Liver (tissue), 9 donors: Measurements from ENCODE around the gene SKI. TPM values are rescaled to one million over a fixed set of nuclear protein-coding genes. Genes with fewer than 3 reads are reported as not detected.

Experiments used
- DNase-seq: peaks from one replicate; pipeline ENCODE4 v3.0.0-alpha.2; 2017; ENCODE audit warnings: low spot score
- H3K27ac ChIP-seq, 2 donors: one replicate each; pipeline ENCODE4 v1.7.0; 2013; ENCODE audit warnings: inconsistent platforms in 2 of 2, low read length in 2 of 2, control low read depth in 1 of 2, low read depth in 1 of 2, mild to moderate bottlenecking in 1 of 2
- H3K27me3 ChIP-seq, 4 donors: one replicate each; pipeline versions ENCODE4 v1.6.1 to v1.7.0; 2013; ENCODE audit warnings: low read length in 3 of 4, inconsistent platforms in 1 of 4, mild to moderate bottlenecking in 1 of 4, moderate library complexity in 1 of 4; ENCODE audit not compliant: control insufficient read depth in 4 of 4, insufficient read depth in 4 of 4
- H3K36me3 ChIP-seq, 4 donors: one replicate each; pipeline versions ENCODE4 v1.6.1 to v1.7.0; 2013; ENCODE audit warnings: low read length in 3 of 4, mild to moderate bottlenecking in 3 of 4, low read depth in 1 of 4, moderate library complexity in 1 of 4; ENCODE audit not compliant: control insufficient read depth in 4 of 4, insufficient read depth in 3 of 4
- H3K4me1 ChIP-seq, 4 donors: one replicate each; pipeline versions ENCODE4 v1.6.1 to v1.7.0; 2013; ENCODE audit warnings: low read length in 3 of 4, mild to moderate bottlenecking in 3 of 4, moderate library complexity in 1 of 4; ENCODE audit not compliant: control insufficient read depth in 4 of 4, insufficient read depth in 4 of 4
- H3K4me3 ChIP-seq, 3 donors: one replicate each; pipeline versions ENCODE4 v1.6.1 to v1.7.0; 2013; ENCODE audit warnings: low read length in 3 of 3, control low read depth in 1 of 3, low read depth in 1 of 3, mild to moderate bottlenecking in 1 of 3
- H3K9ac ChIP-seq, 2 donors: one replicate each; pipeline ENCODE4 v1.7.0; 2013; ENCODE audit warnings: low read length in 2 of 2, mild to moderate bottlenecking in 2 of 2, moderate library complexity in 2 of 2, control low read depth in 1 of 2, low read depth in 1 of 2
- H3K9me3 ChIP-seq, 4 donors: one replicate each; pipeline versions ENCODE4 v1.6.1 to v1.7.0; 2013; ENCODE audit warnings: low read length in 3 of 4; ENCODE audit not compliant: control insufficient read depth in 4 of 4
- EGR1 ChIP-seq, 2 donors: IDR thresholded peaks; 2 replicates each; pipeline ENCODE4 v1.6.1; 2016 to 2018; ENCODE audit warnings: antibody characterized with exemption in 2 of 2, low read depth in 2 of 2
- FOXA1 ChIP-seq: IDR thresholded peaks from 2 replicates; pipeline ENCODE4 v1.6.1; 2016; ENCODE audit warnings: antibody characterized with exemption
- FOXA2 ChIP-seq: IDR thresholded peaks from 2 replicates; pipeline ENCODE4 v1.6.1; 2016; ENCODE audit warnings: antibody characterized with exemption
- GABPA ChIP-seq, 2 donors: IDR thresholded peaks in 1 of 2; conservative IDR thresholded peaks in 1 of 2; 2 replicates each; pipeline ENCODE4 v1.6.1; 2016; ENCODE audit warnings: antibody characterized with exemption in 2 of 2, mild to moderate bottlenecking in 1 of 2, moderate library complexity in 1 of 2
- HNF4A ChIP-seq, 2 donors: conservative IDR thresholded peaks; 2 replicates each; pipeline ENCODE4 v1.6.1; 2016; ENCODE audit warnings: antibody characterized with exemption in 2 of 2, mild to moderate bottlenecking in 2 of 2
- HNF4G ChIP-seq: IDR thresholded peaks from 2 replicates; pipeline ENCODE4 v1.6.1; 2016; ENCODE audit warnings: antibody characterized with exemption
- JUND ChIP-seq, 2 donors: IDR thresholded peaks; 2 replicates each; pipeline ENCODE4 v1.6.1; 2016; ENCODE audit warnings: antibody characterized with exemption in 2 of 2
- NR2F2 ChIP-seq: IDR thresholded peaks from 2 replicates; pipeline ENCODE4 v1.6.1; 2016; ENCODE audit warnings: antibody characterized with exemption
- RAD21 ChIP-seq, 2 donors: IDR thresholded peaks; 2 replicates each; pipeline ENCODE4 v1.6.1; 2016; ENCODE audit warnings: antibody characterized with exemption in 2 of 2, mild to moderate bottlenecking in 2 of 2
- RXRA ChIP-seq, 2 donors: IDR thresholded peaks; 2 replicates each; pipeline ENCODE4 v1.6.1; 2017 to 2018; ENCODE audit warnings: antibody characterized with exemption in 2 of 2, mild to moderate bottlenecking in 1 of 2
- SP1 ChIP-seq: IDR thresholded peaks from 2 replicates; pipeline ENCODE4 v1.6.1; 2018; ENCODE audit warnings: antibody characterized with exemption, mild to moderate bottlenecking
- TAF1 ChIP-seq: conservative IDR thresholded peaks from 2 replicates; pipeline ENCODE4 v1.6.1; 2016; ENCODE audit warnings: antibody characterized with exemption, mild to moderate bottlenecking
- YY1 ChIP-seq: IDR thresholded peaks from 2 replicates; pipeline ENCODE4 v1.6.1; 2016; ENCODE audit warnings: antibody characterized with exemption, mild to moderate bottlenecking
- WGBS: extraction: QIAGEN DNeasy Blood & Tissue Kit; methylation state at CpG from one replicate; pipeline ENCODE4 v1.1.7; 2013; 5-methylcytosine and 5-hydroxymethylcytosine counted together
- polyA plus RNA-seq, 2 donors: library from polyadenylated mRNA; stranded (reverse) in 1 of 2; unstranded in 1 of 2; fragments of 200-250 nt in 1 of 2; fragments of >200 nt in 1 of 2; fragmentation: Nextera tagmentation in 1 of 2; extraction: Ambion mirVana in 1 of 2; gene quantifications; one replicate each; pipeline versions ENCODE4 v1.2.1 to v1.2.3, GENCODE V29; 2013 to 2015
- total RNA-seq, 2 donors: library from RNA; depleted of rRNA; stranded (reverse); fragments of >200 nt; gene quantifications; one replicate each; pipeline ENCODE4 v1.2.3, GENCODE V29; 2014
- TF ChIP-seq, protein P1 (sequence below): IDR thresholded peaks from 2 replicates; pipeline ENCODE4 v1.6.1; 2016; ENCODE audit warnings: antibody characterized with exemption
- TF ChIP-seq, protein P2 (sequence below): IDR thresholded peaks from 2 replicates; pipeline ENCODE4 v1.6.1; 2016; ENCODE audit warnings: antibody characterized with exemption
- TF ChIP-seq, protein P3 (sequence below): IDR thresholded peaks from 2 replicates; pipeline ENCODE4 v1.6.1; 2016; ENCODE audit warnings: antibody characterized with exemption, mild to moderate bottlenecking
- TF ChIP-seq, protein P4 (sequence below): fragments of 150-350 bp; IDR thresholded peaks from 2 replicates; pipeline ENCODE4 v1.5.1; 2017; ENCODE audit warnings: improper control_type of control experiment, low read depth, low read length; ENCODE audit not compliant: missing input control
- TF ChIP-seq, protein P5 (sequence below): IDR thresholded peaks from 2 replicates; pipeline ENCODE4 v1.6.1; 2016; ENCODE audit warnings: antibody characterized with exemption
- donor health status: healthy.
- donor health status: healthy.
- donor health status: healthy.
- donor health status: healthy.
- donor health status: healthy.

SKI gene
- total and polyA plus RNA-seq, 4 donors, result 3.2 to 21.3 (median 19.5) TPM

DNA sequence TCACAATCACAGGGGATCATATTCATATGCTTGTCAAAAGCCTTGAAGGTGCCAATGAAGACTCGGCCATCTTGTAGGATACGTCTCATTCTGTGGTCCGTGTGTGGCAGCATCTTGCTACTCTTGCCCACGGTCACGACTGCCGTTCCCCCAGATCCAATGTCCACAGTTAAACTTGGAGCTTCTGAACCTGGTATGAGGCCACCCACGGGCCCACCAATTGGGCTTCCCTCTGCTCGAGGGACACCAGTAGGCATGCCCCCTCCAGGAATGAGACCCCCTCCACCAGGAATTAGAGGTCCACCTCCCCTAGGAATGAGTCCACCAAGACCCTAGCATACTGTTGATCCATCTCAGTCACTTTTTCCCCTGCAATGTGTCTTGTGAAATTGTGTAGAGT lies 123.6 kb downstream of the SKI start:
- WGBS, result 91% methylated on average over 8 of the region's 8 CpGs
- Histone ChIP-seq H3K4me1 (no peaks in the 10 kb centered on the region), H3K9me3 (no peaks in the 10 kb centered on the region), H3K36me3 (no peaks in the 10 kb centered on the region), H3K27me3 (no peaks in the 10 kb centered on the region), H3K27ac (no peak overlapping the region), H3K9ac (no peak overlapping the region), H3K4me3 (no peak overlapping the region)
- TF ChIP-seq YY1 (no peak), JUND (IDR thresholded peaks at IDR 0.05) (no peak), RXRA (IDR thresholded peaks at IDR 0.05) (no peak), SP1 (no peak), FOXA2 (no peak), GABPA (IDR thresholded peaks at IDR 0.05 in 1 of 2, conservative IDR thresholded peaks at IDR 0.05 in 1 of 2) (no peak)
- TF ChIP-seq, protein P1, sequence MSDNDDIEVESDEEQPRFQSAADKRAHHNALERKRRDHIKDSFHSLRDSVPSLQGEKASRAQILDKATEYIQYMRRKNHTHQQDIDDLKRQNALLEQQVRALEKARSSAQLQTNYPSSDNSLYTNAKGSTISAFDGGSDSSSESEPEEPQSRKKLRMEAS, result no peak
- no peak for DNase-seq

DNA sequence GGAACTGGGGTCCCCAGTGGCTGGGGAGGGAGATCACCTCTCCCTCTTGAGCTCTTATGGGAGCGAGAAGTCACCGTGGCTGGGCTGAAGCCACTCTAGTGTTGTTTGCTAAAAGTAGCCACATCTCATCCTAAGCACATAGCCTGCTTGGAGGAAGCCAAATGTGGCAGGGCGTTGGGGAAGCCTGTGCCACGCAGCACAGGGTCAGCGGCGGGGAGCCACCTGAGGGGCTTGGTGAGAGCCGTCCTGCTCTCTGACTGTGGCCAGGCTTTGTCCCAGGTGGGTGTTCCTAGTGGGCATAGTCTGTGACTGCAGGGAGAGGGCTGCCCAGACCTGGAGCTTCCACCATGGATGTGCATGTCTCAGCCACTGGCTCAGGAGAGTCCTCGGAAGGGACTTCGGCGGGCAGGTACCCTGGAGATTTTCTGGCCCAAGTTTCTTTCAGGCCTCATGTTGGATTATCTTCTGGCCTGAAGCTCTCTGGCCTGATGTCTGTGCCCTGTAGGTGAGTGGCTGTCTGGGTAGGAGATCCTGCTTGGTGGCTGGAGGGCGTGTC lies 124.3 kb downstream of the SKI start:
- Histone ChIP-seq H3K4me3 (no peak overlapping the region), H3K9ac (no peak overlapping the region), H3K36me3 (no peaks in the 10 kb centered on the region), H3K27ac (no peak overlapping the region), H3K27me3 (no peaks in the 10 kb centered on the region), H3K9me3 (no peaks in the 10 kb centered on the region), H3K4me1 (no peaks in the 10 kb centered on the region)
- no peak for DNase-seq
- TF ChIP-seq SP1 (no peak), FOXA1 (no peak), JUND (IDR thresholded peaks at IDR 0.05) (no peak), HNF4G (no peak), TAF1 (no peak), YY1 (no peak), NR2F2 (no peak)
- TF ChIP-seq, protein P1, result no peak
- 94% methylated on average over 11 of the region's 11 CpGs for WGBS

DNA sequence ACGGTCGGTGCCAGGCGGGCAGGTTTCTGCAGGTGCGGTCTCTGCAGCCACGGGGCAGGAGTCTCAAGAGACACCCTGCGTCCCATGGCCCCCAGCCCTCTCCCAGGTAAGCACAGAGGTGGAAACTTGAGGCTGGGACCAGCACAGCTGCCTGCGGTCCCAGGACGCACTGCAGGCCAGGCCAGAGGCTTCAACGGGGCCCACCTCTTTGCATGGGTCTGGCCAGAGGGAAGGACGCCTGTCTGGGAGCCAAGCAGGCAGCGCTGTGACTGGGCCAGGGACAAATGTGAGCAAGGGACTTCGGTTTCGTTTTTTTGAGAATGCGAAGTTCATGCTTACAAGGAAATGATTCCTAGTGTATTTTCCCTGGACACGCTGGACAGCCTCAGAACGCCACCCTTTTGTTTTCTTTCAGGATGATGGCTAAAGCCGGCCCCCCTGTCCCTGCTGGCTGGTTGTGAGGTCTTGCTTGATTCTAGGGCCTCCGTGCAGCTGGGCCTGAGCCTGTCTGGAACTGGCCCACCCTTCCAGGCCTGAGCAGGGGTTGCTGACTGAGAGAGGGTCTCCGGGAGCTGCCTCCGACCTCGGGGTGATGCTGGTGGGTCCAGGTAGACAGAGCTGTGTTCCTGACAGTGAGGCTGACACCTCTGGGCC lies 124.9 kb downstream of the SKI start:
- Histone ChIP-seq H3K4me1 (no peaks in the 10 kb centered on the region), H3K9me3 (no peaks in the 10 kb centered on the region), H3K27ac (no peak overlapping the region), H3K4me3 (no peak overlapping the region), H3K36me3 (no peaks in the 10 kb centered on the region), H3K27me3 (no peaks in the 10 kb centered on the region), H3K9ac (no peak overlapping the region)
- TF ChIP-seq, protein P1, result no peak
- TF ChIP-seq FOXA2 (no peak), HNF4A (conservative IDR thresholded peaks at IDR 0.05) (no peak), GABPA (IDR thresholded peaks at IDR 0.05 in 1 of 2, conservative IDR thresholded peaks at IDR 0.05 in 1 of 2) (no peak), HNF4G (no peak), TAF1 (no peak), NR2F2 (no peak), RXRA (IDR thresholded peaks at IDR 0.05) (no peak), SP1 (no peak), YY1 (no peak), FOXA1 (no peak), RAD21 (IDR thresholded peaks at IDR 0.05) (no peak), EGR1 (IDR thresholded peaks at IDR 0.05; ENCODE audit: low read depth in 2 of 2) (no peak), JUND (IDR thresholded peaks at IDR 0.05) (no peak)
- TF ChIP-seq, protein P2, sequence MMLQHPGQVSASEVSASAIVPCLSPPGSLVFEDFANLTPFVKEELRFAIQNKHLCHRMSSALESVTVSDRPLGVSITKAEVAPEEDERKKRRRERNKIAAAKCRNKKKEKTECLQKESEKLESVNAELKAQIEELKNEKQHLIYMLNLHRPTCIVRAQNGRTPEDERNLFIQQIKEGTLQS, result no peak
- TF ChIP-seq, protein P3, sequence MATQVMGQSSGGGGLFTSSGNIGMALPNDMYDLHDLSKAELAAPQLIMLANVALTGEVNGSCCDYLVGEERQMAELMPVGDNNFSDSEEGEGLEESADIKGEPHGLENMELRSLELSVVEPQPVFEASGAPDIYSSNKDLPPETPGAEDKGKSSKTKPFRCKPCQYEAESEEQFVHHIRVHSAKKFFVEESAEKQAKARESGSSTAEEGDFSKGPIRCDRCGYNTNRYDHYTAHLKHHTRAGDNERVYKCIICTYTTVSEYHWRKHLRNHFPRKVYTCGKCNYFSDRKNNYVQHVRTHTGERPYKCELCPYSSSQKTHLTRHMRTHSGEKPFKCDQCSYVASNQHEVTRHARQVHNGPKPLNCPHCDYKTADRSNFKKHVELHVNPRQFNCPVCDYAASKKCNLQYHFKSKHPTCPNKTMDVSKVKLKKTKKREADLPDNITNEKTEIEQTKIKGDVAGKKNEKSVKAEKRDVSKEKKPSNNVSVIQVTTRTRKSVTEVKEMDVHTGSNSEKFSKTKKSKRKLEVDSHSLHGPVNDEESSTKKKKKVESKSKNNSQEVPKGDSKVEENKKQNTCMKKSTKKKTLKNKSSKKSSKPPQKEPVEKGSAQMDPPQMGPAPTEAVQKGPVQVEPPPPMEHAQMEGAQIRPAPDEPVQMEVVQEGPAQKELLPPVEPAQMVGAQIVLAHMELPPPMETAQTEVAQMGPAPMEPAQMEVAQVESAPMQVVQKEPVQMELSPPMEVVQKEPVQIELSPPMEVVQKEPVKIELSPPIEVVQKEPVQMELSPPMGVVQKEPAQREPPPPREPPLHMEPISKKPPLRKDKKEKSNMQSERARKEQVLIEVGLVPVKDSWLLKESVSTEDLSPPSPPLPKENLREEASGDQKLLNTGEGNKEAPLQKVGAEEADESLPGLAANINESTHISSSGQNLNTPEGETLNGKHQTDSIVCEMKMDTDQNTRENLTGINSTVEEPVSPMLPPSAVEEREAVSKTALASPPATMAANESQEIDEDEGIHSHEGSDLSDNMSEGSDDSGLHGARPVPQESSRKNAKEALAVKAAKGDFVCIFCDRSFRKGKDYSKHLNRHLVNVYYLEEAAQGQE, result no peak
- TF ChIP-seq, protein P4, sequence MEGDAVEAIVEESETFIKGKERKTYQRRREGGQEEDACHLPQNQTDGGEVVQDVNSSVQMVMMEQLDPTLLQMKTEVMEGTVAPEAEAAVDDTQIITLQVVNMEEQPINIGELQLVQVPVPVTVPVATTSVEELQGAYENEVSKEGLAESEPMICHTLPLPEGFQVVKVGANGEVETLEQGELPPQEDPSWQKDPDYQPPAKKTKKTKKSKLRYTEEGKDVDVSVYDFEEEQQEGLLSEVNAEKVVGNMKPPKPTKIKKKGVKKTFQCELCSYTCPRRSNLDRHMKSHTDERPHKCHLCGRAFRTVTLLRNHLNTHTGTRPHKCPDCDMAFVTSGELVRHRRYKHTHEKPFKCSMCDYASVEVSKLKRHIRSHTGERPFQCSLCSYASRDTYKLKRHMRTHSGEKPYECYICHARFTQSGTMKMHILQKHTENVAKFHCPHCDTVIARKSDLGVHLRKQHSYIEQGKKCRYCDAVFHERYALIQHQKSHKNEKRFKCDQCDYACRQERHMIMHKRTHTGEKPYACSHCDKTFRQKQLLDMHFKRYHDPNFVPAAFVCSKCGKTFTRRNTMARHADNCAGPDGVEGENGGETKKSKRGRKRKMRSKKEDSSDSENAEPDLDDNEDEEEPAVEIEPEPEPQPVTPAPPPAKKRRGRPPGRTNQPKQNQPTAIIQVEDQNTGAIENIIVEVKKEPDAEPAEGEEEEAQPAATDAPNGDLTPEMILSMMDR, result no peak
- TF ChIP-seq, protein P5, sequence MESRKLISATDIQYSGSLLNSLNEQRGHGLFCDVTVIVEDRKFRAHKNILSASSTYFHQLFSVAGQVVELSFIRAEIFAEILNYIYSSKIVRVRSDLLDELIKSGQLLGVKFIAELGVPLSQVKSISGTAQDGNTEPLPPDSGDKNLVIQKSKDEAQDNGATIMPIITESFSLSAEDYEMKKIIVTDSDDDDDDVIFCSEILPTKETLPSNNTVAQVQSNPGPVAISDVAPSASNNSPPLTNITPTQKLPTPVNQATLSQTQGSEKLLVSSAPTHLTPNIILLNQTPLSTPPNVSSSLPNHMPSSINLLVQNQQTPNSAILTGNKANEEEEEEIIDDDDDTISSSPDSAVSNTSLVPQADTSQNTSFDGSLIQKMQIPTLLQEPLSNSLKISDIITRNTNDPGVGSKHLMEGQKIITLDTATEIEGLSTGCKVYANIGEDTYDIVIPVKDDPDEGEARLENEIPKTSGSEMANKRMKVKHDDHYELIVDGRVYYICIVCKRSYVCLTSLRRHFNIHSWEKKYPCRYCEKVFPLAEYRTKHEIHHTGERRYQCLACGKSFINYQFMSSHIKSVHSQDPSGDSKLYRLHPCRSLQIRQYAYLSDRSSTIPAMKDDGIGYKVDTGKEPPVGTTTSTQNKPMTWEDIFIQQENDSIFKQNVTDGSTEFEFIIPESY, result no peak
- DNase-seq, result no peak
- WGBS, result 84% methylated on average over 21 of the region's 21 CpGs
